C4-2B (cell line): ENCODE data around the gene COL1A1.

Source experiments
- ZFX ChIP-seq: fragments of 450-650 bp; IDR thresholded peaks from 2 replicates; pipeline ENCODE4 v1.6.1; 2017
- TF ChIP-seq, protein P1 (sequence below): fragments of 450-650 bp; conservative IDR thresholded peaks from 2 replicates; pipeline ENCODE4 v1.5.1; 2017; ENCODE audit warnings: mild to moderate bottlenecking

DNA sequence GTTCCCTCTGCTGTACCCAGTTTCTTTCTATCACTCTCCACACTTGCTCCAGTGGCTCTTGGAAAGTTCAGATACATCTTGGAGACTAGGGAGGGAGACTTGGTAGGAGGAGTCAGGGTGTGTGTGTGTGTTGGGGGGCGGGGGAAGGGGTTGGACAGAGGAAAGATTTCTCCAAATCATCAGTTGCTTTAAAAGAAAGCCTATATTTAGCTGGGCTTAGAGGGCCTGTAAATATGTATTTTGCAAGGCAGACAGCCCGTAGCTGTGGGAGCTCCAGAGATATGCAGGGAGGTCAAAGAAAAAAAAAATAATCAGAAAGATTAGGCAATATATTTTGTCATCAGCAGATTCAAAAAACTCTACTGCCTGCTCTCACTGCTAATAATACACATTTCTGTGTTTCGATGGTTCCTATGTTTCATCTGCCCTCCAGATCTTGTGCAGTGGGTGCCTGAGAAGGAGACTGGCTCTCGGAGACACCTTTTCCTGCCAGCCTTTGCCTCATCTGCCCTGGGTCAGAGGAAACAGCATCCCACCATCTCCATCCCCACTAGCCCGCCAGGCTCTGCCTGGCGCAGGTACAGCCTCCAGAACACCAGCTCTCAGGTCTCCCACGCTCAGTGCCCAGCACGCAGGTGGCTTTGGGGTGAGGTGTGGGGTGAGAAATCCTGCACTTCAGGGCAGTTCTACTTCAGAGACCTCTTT, 46.2 kb downstream of the COL1A1 start:
- TF ChIP-seq, protein P1, sequence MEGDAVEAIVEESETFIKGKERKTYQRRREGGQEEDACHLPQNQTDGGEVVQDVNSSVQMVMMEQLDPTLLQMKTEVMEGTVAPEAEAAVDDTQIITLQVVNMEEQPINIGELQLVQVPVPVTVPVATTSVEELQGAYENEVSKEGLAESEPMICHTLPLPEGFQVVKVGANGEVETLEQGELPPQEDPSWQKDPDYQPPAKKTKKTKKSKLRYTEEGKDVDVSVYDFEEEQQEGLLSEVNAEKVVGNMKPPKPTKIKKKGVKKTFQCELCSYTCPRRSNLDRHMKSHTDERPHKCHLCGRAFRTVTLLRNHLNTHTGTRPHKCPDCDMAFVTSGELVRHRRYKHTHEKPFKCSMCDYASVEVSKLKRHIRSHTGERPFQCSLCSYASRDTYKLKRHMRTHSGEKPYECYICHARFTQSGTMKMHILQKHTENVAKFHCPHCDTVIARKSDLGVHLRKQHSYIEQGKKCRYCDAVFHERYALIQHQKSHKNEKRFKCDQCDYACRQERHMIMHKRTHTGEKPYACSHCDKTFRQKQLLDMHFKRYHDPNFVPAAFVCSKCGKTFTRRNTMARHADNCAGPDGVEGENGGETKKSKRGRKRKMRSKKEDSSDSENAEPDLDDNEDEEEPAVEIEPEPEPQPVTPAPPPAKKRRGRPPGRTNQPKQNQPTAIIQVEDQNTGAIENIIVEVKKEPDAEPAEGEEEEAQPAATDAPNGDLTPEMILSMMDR = no peak
- TF ChIP-seq ZFX = no peak
